Left lung (tissue), 10 donors: ENCODE data around the gene UBASH3A. TPM values are rescaled to one million over a fixed set of nuclear protein-coding genes. Genes with fewer than 3 reads are reported as not detected.
A peak's percentile ranks its signal among the peaks of the same experiment; 100 is the strongest.

Source experiments
- ATAC-seq: fragments of 200-7000 bp; cut with Tn5 transposase; one replicate; pipeline ENCODE4 v1.9.1; 2020; ENCODE audit warnings: moderate library complexity
- DNase-seq, 4 donors: peaks; one replicate each; pipeline ENCODE4 v3.0.0-alpha.2; 2013 to 2020
- H3K27ac ChIP-seq, 2 donors: fragments of 200-600 bp; sonication (generic) in 1 of 2; one replicate each; pipeline versions ENCODE4 v1.5.0 to v1.8.0; 2020 to 2021
- H3K27me3 ChIP-seq, 2 donors: fragments of 200-600 bp; sonication (generic) in 1 of 2; one replicate each; pipeline versions ENCODE4 v1.5.0 to v1.8.0; 2020 to 2021
- H3K36me3 ChIP-seq, 2 donors: fragments of 200-600 bp; sonication (generic) in 1 of 2; one replicate each; pipeline versions ENCODE4 v1.5.0 to v1.8.0; 2020 to 2021
- H3K4me1 ChIP-seq, 2 donors: fragments of 200-600 bp; one replicate each; pipeline ENCODE4 v1.8.0; 2021
- H3K4me3 ChIP-seq, 2 donors: fragments of 200-600 bp; sonication (generic) in 1 of 2; one replicate each; pipeline versions ENCODE4 v1.5.0 to v1.8.0; 2020 to 2021; ENCODE audit warnings: mild to moderate bottlenecking in 1 of 2
- H3K9me3 ChIP-seq, 2 donors: fragments of 200-600 bp; sonication (generic) in 1 of 2; one replicate each; pipeline versions ENCODE4 v1.5.0 to v1.8.0; 2020 to 2021
- CTCF ChIP-seq, 2 donors: fragments of 200-600 bp; sonication (generic) in 1 of 2; IDR thresholded peaks; one replicate each; pipeline versions ENCODE4 v1.5.0 to v1.8.0; 2021; ENCODE audit warnings: antibody characterized with exemption in 2 of 2
- intact Hi-C, 2 donors: fragments of 100-400 bp; cut with DNase I; formaldehyde crosslinking; loops; one replicate each; pipeline versions ENCODE4 v1.11.2 to v1.14.2; 2022
- polyA plus RNA-seq, 6 donors: library from polyadenylated mRNA; unstranded; fragments of 120-200 nt; gene quantifications; one replicate each; pipeline ENCODE4 v1.2.1, GENCODE V29; 2013; ENCODE audit not compliant: insufficient read length in 6 of 6
- total RNA-seq, 2 donors: library from RNA; stranded (reverse); fragmentation: NEBNext Ultra II Directional; extraction: Animal tissue kit (Norgen Biotek cat#: 25700); gene quantifications; one replicate each; pipeline ENCODE4 v1.2.1, GENCODE V29; 2021
- donor health status: DM: no; HTN: yes; CAD: no.
- donor health status: DM: no; HTN: no; CAD: no.

Gene UBASH3A
- total and polyA plus RNA-seq, 8 donors, result 0.08 to 1.3 (median 0.24) TPM

GRCh38 chr21:42400525-42400924 is 3.2 kb upstream of the UBASH3A start:
- DNase-seq (no peak), ATAC-seq (peak; percentile 48)
- H3K9me3 ChIP-seq, result peaks cover 0 to 4% of the 10 kb centered on the region in 2 donors
- TF ChIP-seq CTCF (IDR thresholded peaks at IDR 0.05), result no peak
- H3K36me3 ChIP-seq, result no peaks in the 10 kb centered on the region
- intact Hi-C loops, result no loop called here
- no peaks in the 10 kb centered on the region for H3K4me1 ChIP-seq
- no peak overlapping the region for H3K4me3 ChIP-seq
- no peak overlapping the region for H3K27ac ChIP-seq
- no peaks in the 10 kb centered on the region for H3K27me3 ChIP-seq

- ATAC-seq, result peak; percentile 76
- intact Hi-C loops, result no loop called here
Measured at GRCh38 chr21:42401154-42401553, 2.5 kb upstream of the UBASH3A start.

GRCh38 chr21:42401820-42402251 is 1.9 kb upstream of the UBASH3A start:
- H3K4me3 ChIP-seq, result no peak overlapping the region
- DNase-seq (no peak), ATAC-seq (no peak)
- no peak for TF ChIP-seq CTCF (IDR thresholded peaks at IDR 0.05)
- H3K9me3 ChIP-seq, result peaks cover 0 to 4% of the 10 kb centered on the region in 2 donors
- H3K36me3 ChIP-seq, result no peaks in the 10 kb centered on the region
- intact Hi-C loops, result no loop called here
- H3K27me3 ChIP-seq, result no peaks in the 10 kb centered on the region
- H3K27ac ChIP-seq, result no peak overlapping the region
- no peaks in the 10 kb centered on the region for H3K4me1 ChIP-seq

More at GRCh38 chr21:42401154-42401553, 2.5 kb upstream of the UBASH3A start:
- Histone ChIP-seq H3K4me1 (no peaks in the 10 kb centered on the region), H3K9me3 (peaks cover 0 to 4% of the 10 kb centered on the region in 2 donors), H3K27ac (no peak overlapping the region), H3K36me3 (no peaks in the 10 kb centered on the region), H3K4me3 (no peak overlapping the region), H3K27me3 (no peaks in the 10 kb centered on the region)
- peak in 2 of 4 donors; percentile 51 to 56 for DNase-seq
- TF ChIP-seq CTCF (IDR thresholded peaks at IDR 0.05), result no peak

- Histone ChIP-seq H3K4me1 (no peaks in the 10 kb centered on the region), H3K9me3 (peaks cover 0 to 4% of the 10 kb centered on the region in 2 donors), H3K27ac (peak overlapping the region in 1 of 2 donors; percentile 9), H3K4me3 (peak overlapping the region in 1 of 2 donors; percentile 16), H3K27me3 (no peaks in the 10 kb centered on the region), H3K36me3 (no peaks in the 10 kb centered on the region)
- intact Hi-C loops, result no loop called here
- DNase-seq, result no peak
- no peak for TF ChIP-seq CTCF (IDR thresholded peaks at IDR 0.05)
- ATAC-seq, result no peak
Measured at GRCh38 chr21:42404539-42404938, 837 bp downstream of the UBASH3A start.

- intact Hi-C loops, result no loop called here
- Histone ChIP-seq H3K27me3 (no peaks in the 10 kb centered on the region), H3K27ac (peak overlapping the region in 1 of 2 donors; percentile 18)
Measured at GRCh38 chr21:42405064-42406013, 1.6 kb downstream of the UBASH3A start.

More at GRCh38 chr21:42405064-42406013, 1.6 kb downstream of the UBASH3A start:
- H3K36me3 ChIP-seq, result no peaks in the 10 kb centered on the region
- no peak for ATAC-seq
- TF ChIP-seq CTCF (IDR thresholded peaks at IDR 0.05), result no peak
- H3K9me3 ChIP-seq, result peaks cover 0 to 4% of the 10 kb centered on the region in 2 donors
- DNase-seq, result no peak
- no peaks in the 10 kb centered on the region for H3K4me1 ChIP-seq
- H3K4me3 ChIP-seq, result peak overlapping the region in 1 of 2 donors; percentile 16
